WTC11 (cell line): ENCODE measurements around the gene NOS1.

Source experiments
- ATF1 ChIP-seq: sonication (generic); formaldehyde crosslinking; IDR thresholded peaks from 2 replicates; pipeline ENCODE4 v1.8.1; 2023; ENCODE audit warnings: mild to moderate bottlenecking, moderate library complexity, missing genetic modification reagents
- CREB1 ChIP-seq: sonication (generic); formaldehyde crosslinking; IDR thresholded peaks from 2 replicates; pipeline ENCODE4 v1.8.0; 2023; ENCODE audit warnings: mild to moderate bottlenecking, missing genetic modification reagents
- CREM ChIP-seq: sonication (generic); formaldehyde crosslinking; IDR thresholded peaks from 2 replicates; pipeline ENCODE4 v1.8.1; 2022; ENCODE audit warnings: mild to moderate bottlenecking, missing genetic modification reagents, moderate library complexity
- CTCF ChIP-seq: fragments of 200-600 bp; IDR thresholded peaks from 2 replicates; pipeline ENCODE4 v1.8.0; 2022; ENCODE audit warnings: antibody characterized with exemption
- ESRRA ChIP-seq: sonication (generic); formaldehyde crosslinking; IDR thresholded peaks from 2 replicates; pipeline ENCODE4 v1.8.1; 2022; ENCODE audit warnings: mild to moderate bottlenecking, missing genetic modification reagents, borderline replicate concordance
- GABPB1 ChIP-seq: sonication (generic); formaldehyde crosslinking; IDR thresholded peaks from 2 replicates; pipeline ENCODE4 v1.8.1; 2023; ENCODE audit warnings: mild to moderate bottlenecking, missing genetic modification reagents
- JUN ChIP-seq: sonication (generic); formaldehyde crosslinking; IDR thresholded peaks from 2 replicates; pipeline ENCODE4 v1.8.0; 2023; ENCODE audit warnings: mild to moderate bottlenecking, missing genetic modification reagents
- KAT7 ChIP-seq: sonication (generic); formaldehyde crosslinking; IDR thresholded peaks from 2 replicates; pipeline ENCODE4 v1.8.1; 2023; ENCODE audit warnings: missing genetic modification reagents, mild to moderate bottlenecking, borderline replicate concordance
- NFYB ChIP-seq: sonication (generic); formaldehyde crosslinking; conservative IDR thresholded peaks from 2 replicates; pipeline ENCODE4 v1.8.0; 2022; ENCODE audit warnings: low read depth, missing genetic modification reagents
- NR3C1 ChIP-seq: sonication (generic); formaldehyde crosslinking; conservative IDR thresholded peaks from 2 replicates; pipeline ENCODE4 v1.8.1; 2023; ENCODE audit warnings: low read depth, mild to moderate bottlenecking, missing genetic modification reagents
- RELA ChIP-seq: sonication (generic); formaldehyde crosslinking; IDR thresholded peaks from 2 replicates; pipeline ENCODE4 v1.8.1; 2022; ENCODE audit warnings: missing genetic modification reagents, mild to moderate bottlenecking, borderline replicate concordance
- RORB ChIP-seq: fragments of 250-450 bp; sonication (Bioruptor Pico); IDR thresholded peaks from 2 replicates; pipeline ENCODE4 v1.9.0; 2021; ENCODE audit warnings: mild to moderate bottlenecking
- SMAD3 ChIP-seq: sonication (generic); formaldehyde crosslinking; IDR thresholded peaks from 2 replicates; pipeline ENCODE4 v1.8.0; 2022; ENCODE audit warnings: missing genetic modification reagents, mild to moderate bottlenecking, borderline replicate concordance
- SP1 ChIP-seq: sonication (generic); formaldehyde crosslinking; conservative IDR thresholded peaks from 2 replicates; pipeline ENCODE4 v1.8.1; 2022; ENCODE audit warnings: missing genetic modification reagents

DNA sequence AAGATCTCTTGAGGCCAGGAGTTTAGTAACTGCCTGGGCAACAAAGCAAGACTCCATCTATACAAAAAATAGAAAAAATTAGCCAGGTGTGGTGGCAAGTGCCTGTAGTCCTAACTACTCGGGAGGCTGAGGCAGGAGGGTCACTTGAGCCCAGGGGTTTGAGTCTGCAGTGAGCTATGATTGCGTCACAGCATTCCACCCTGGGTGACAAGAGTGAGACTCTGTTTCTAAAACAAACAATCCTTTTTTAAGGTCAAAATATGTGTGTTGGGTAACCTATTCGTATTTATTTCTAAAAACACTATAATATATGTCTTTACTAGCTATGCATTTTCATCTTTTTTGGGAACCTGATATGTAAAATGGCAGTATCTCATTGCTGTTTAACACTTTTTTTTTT is 178.6 kb downstream of the NOS1 start:
- TF ChIP-seq CTCF (no peak), KAT7 (CRISPR knock-in tag) (no peak), NR3C1 (no peak), SMAD3 (CRISPR knock-in tag) (no peak), NFYB (CRISPR knock-in tag) (no peak), SP1 (CRISPR knock-in tag) (no peak), GABPB1 (no peak), ATF1 (CRISPR knock-in tag) (no peak), RELA (CRISPR knock-in tag) (no peak), CREB1 (no peak), JUN (CRISPR knock-in tag) (no peak), RORB (CRISPR knock-in tag) (no peak), ESRRA (CRISPR knock-in tag) (no peak), CREM (no peak)
